Activated CD8-positive, alpha-beta T cell treated with anti-CD3 and anti-CD28 coated beads, Interleukin-2, amount 10 ng/mL, durations not matched to agents 7 days and 5 days (primary cell): ENCODE measurements around the gene RERE. TPM values are rescaled to one million over a fixed set of nuclear protein-coding genes. Genes with fewer than 3 reads are reported as not detected.
"Not testable (repeated sequence)": the region's sequence is repeated elsewhere in the genome, so short reads cannot be mapped to it uniquely, and the experiment has no call there.

Experiments used
- ATAC-seq: fragments of 150-1000 bp; cut with Tn5 transposase; one replicate; pipeline ENCODE4 v1.10.0; 2021; ENCODE audit warnings: moderate library complexity
- CTCF ChIA-PET: fragments of 350-600 bp; sonication (Branson Sonifier 250); formaldehyde crosslinking; loops from one replicate; lab custom pipeline; 2021; ENCODE audit warnings: antibody characterized with exemption; lab: Charles Lee
- POLR2A ChIA-PET: fragments of 350-600 bp; sonication (Branson Sonifier 250); formaldehyde crosslinking; loops from one replicate; lab custom pipeline; 2021; ENCODE audit warnings: antibody characterized with exemption; lab: Charles Lee
- DNase-seq: peaks from one replicate; pipeline ENCODE4 v3.0.0-alpha.2; 2020
- H3K27ac Mint-ChIP-seq: one replicate; pipeline ENCODE4 v1.8.0; 2021; ENCODE audit warnings: mild to moderate bottlenecking, mixed read lengths
- H3K27me3 Mint-ChIP-seq: one replicate; pipeline ENCODE4 v1.8.0; 2021; ENCODE audit warnings: low read depth, mixed read lengths
- H3K36me3 Mint-ChIP-seq: one replicate; pipeline ENCODE4 v1.8.0; 2021; ENCODE audit warnings: low read depth, mixed read lengths
- H3K4me1 Mint-ChIP-seq: one replicate; pipeline ENCODE4 v1.8.0; 2021; ENCODE audit warnings: low read depth, mixed read lengths
- H3K4me3 Mint-ChIP-seq: one replicate; pipeline ENCODE4 v1.8.0; 2021; ENCODE audit warnings: mild to moderate bottlenecking, mixed read lengths
- H3K9me3 Mint-ChIP-seq: one replicate; pipeline ENCODE4 v1.8.0; 2022; ENCODE audit warnings: mixed read lengths; ENCODE audit not compliant: insufficient read depth
- total RNA-seq, 2 experiments: library from RNA; stranded (reverse); gene quantifications; one replicate each; pipeline ENCODE4 v1.2.3, GENCODE V29; 2021

RERE gene
- total RNA-seq, 2 experiments from 2014 or later = 37.4 to 44.7 TPM

DNA sequence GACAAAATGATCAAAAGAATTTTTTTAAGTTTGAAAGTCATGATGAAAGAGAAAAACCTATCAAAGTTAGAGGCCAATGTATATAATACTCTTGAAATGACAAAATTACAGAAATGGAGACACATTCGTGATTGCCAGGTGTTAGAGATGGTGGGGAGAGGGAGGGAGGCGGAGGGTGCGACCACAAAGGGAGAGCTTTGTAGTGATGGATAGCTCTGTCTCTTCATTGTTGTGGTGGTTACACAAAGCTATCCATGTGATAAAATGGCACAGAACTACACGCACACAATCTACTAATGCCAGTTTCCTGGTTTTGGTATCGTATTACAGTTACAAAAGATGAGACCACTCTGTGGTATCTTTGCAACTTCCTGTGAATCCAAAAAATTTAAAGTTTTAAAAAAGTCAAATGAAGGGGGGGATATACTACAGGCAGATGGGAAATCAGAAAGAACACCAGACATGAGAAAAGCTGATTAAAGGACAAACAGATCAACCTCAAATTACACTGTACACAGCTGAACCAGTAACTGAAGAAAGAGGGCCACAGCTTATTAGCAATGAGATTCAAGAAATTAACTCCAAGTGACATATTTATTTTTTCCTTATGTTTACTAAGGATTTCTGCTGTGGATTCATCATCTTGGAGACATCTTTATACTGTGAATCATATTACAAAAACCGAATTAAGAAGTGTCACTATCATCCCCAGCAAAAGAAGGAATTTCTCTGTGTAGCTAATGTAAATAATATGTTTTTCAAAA lies 300.5 kb downstream of the RERE start:
- POLR2A ChIA-PET = interaction anchor here (1.1 kb wide), 1 partner anchor 8 kb away, joined by 4 read pairs; no protein-coding TSS in a partner anchor
- DNase-seq (no peak), ATAC-seq (peak; percentile 67)
- Mint-ChIP-seq H3K27ac (peak overlapping the region; percentile 71), H3K4me1 (peaks cover 40% of the 10 kb centered on the region), H3K36me3 (peaks cover 5% of the 10 kb centered on the region), H3K9me3 (no peaks in the 10 kb centered on the region), H3K27me3 (no peaks in the 10 kb centered on the region), H3K4me3 (no peak overlapping the region)
- CTCF ChIA-PET = interaction anchor here (0.5 to 1.3 kb wide), 7 partner anchors 9 to 332 kb away, joined by 3 to 7 read pairs (median 4); no protein-coding TSS in a partner anchor

DNA sequence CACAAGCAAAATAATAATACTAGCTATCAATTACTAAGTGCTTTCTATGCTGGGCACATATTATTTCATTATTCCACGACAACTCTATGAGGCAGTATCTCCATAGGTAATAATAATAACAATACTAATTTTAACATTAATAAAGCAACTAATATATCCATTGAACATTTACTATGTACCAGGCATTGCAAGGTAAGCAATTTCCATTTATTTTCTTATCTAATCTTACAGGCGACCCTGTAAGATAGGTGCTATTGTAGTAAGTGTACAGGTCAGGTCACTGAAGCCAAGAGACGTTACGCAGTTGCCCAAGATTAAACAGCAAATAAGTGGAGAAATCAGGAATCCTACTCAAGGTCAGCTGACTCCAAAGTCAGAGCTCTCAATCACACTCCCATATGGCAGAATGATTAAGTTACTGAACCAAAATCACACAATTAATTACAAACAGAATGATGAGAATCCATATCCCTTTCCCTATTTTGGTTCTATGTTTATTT lies 301.1 kb downstream of the RERE start:
- no peak for ATAC-seq
- POLR2A ChIA-PET = no interaction called here
- Mint-ChIP-seq H3K27ac (peak overlapping the region; percentile 71), H3K4me1 (peaks cover 43% of the 10 kb centered on the region), H3K36me3 (peaks cover 4% of the 10 kb centered on the region), H3K27me3 (no peaks in the 10 kb centered on the region), H3K9me3 (no peaks in the 10 kb centered on the region), H3K4me3 (no peak overlapping the region)
- CTCF ChIA-PET = interaction anchor here (1.0 to 1.3 kb wide), 4 partner anchors 9 to 332 kb away, joined by 4 to 7 read pairs (median 4); no protein-coding TSS in a partner anchor
- no peak for DNase-seq

DNA sequence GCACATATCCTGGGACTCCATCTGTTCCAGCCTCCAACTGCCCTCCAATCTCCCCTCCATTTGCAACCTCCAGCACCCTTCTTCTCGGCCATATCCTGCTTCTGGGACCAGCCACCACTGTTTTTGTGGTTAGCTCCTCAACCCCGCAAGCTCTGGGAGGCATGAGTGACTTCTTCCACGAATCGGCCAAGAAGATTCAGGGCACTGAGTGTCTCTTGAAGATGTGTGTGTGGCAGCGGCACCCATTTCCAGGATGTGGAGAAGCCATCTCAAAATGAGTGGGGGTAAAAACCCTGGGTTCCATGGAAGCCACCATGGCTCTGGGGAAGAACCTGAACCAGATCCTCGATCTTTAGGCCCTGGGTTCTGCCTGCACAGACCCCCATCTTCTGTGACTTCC lies 304.9 kb downstream of the RERE start:
- no peak overlapping the region for H3K4me3 Mint-ChIP-seq

DNA sequence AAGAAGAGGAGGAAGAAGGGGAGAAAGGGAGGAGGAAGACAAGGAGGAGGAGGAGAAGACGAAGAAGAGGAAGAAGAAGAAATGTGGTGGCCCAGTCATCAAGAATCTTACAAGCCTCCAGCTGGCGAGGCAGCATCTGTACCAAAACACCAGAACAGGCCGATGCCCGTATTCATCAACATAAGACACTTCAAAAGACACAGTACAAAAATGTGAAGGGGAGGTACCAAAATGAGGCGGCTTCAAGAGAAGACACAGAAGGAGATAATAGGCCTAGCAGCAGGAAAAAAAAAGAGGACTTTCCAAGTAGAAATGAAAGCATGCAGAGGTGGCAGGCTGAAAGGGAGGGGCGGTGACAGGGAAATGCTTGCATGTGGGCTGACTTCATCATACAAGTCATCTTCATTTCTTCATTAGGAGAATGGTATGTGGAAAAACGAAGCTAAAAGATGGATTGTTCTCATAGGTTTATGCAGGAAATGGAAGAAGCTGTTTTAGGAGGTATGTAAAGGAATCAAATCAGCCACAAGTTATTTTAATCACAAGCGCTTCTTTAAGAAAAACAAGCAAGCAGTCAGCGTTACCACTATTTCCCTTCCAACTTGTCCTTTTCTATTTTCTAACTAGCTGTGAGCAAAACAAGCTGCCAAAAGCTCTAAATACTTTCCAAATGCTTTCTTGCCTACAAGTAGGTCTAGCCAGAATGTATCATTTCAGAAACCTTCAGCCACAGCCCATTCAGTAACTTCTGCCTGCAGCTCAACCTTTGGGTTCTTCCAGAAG lies 307.2 kb downstream of the RERE start:
- DNase-seq (peak; percentile 45), ATAC-seq (peak; percentile 75)
- Mint-ChIP-seq H3K27me3 (no peaks in the 10 kb centered on the region), H3K9me3 (no peaks in the 10 kb centered on the region), H3K4me3 (peak overlapping the region; percentile 61), H3K36me3 (peaks cover 12% of the 10 kb centered on the region), H3K27ac (peak overlapping the region; percentile 82), H3K4me1 (peaks cover 34% of the 10 kb centered on the region)
- POLR2A ChIA-PET = interaction anchor here (0.7 to 1.3 kb wide), 3 partner anchors 15 to 49 kb away, joined by 4 read pairs; no protein-coding TSS in a partner anchor
- CTCF ChIA-PET = interaction anchor here (0.7 to 2.0 kb wide), 9 partner anchors 12 to 534 kb away, joined by 3 to 8 read pairs (median 4); no protein-coding TSS in a partner anchor

More for the DNA sequence above, 304.9 kb downstream of the RERE start:
- no peak for ATAC-seq
- ChIA-PET CTCF (no interaction called here), POLR2A (interaction anchor here (1.0 kb wide), 1 partner anchor 11 kb away, joined by 5 read pairs; no protein-coding TSS in a partner anchor)
- no peaks in the 10 kb centered on the region for H3K27me3 Mint-ChIP-seq
- peak overlapping the region; percentile 44 for H3K27ac Mint-ChIP-seq
- H3K4me1 Mint-ChIP-seq = peaks cover 52% of the 10 kb centered on the region
- DNase-seq = no peak
- H3K36me3 Mint-ChIP-seq = peaks cover 7% of the 10 kb centered on the region
- H3K9me3 Mint-ChIP-seq = no peaks in the 10 kb centered on the region

DNA sequence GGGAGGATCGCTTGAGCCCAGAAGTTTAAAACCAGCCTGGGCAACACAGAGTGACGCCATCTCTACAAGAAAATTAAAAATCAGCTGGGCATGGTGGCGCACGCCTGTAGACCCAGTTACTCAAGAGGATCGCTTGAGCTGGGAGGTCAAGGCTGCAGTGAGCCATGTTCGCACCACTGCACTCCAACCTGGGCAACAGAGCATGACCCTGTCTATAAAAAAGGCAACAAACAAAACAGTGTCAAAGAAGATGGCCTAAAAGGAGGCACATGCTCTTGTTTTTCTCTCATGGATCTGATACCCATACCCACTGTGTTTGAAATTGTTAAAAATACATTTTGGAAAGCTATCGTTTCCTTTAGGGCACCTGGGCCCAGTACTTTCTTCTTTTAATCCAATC lies 307.9 kb downstream of the RERE start:
- ChIA-PET POLR2A (interaction anchor here (0.8 kb wide), 1 partner anchor 15 kb away, joined by 4 read pairs; no protein-coding TSS in a partner anchor), CTCF (interaction anchor here (0.9 to 2.0 kb wide), 2 partner anchors 37 to 52 kb away, joined by 3 to 8 read pairs; no protein-coding TSS in a partner anchor)
- Mint-ChIP-seq H3K27me3 (no peaks in the 10 kb centered on the region), H3K36me3 (peaks cover 12% of the 10 kb centered on the region), H3K27ac (peak overlapping the region; percentile 82), H3K9me3 (no peaks in the 10 kb centered on the region), H3K4me1 (peaks cover 34% of the 10 kb centered on the region), H3K4me3 (peak overlapping the region; percentile 61)
- ATAC-seq (no peak), DNase-seq (no peak)

DNA sequence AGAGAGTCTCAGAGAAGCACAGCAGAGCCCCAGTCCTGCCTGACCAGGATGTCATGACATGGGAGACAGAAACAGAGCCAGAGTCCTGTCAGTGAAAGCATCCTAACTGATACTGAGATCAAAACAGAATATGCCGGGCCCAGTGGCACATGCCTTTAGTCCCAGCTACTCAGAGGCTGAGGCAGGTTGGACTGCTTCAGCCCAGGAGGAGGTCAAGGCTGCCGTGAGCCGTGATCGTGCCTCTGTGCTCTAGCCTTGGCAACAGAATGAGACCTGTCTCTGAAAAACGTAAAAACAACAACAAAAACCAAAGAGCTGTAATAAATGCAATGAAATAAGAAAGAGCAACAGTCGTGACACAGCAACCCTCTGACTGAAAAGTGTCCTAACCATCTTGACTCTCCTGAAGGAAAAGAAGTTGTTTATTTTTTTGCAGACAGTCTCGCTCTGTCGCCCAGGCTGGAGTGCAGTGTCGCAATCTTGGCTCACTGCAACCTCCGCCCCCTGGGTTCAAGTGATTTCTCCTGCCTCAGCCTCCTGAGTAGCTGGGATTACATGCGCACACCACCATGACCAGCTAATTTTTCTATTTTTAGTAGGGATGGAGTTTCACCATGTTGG lies 310.3 kb downstream of the RERE start:
- no peaks in the 10 kb centered on the region for H3K9me3 Mint-ChIP-seq
- POLR2A ChIA-PET = interaction anchor here (1.2 kb wide), 1 partner anchor 342 kb away, joined by 4 read pairs; no protein-coding TSS in a partner anchor
- H3K27me3 Mint-ChIP-seq = no peaks in the 10 kb centered on the region
- CTCF ChIA-PET = interaction anchor here (1.2 kb wide), 1 partner anchor 98 kb away, joined by 3 read pairs; no protein-coding TSS in a partner anchor
- H3K36me3 Mint-ChIP-seq = peaks cover 10% of the 10 kb centered on the region
- ATAC-seq (no peak), DNase-seq (no peak)
- H3K4me1 Mint-ChIP-seq = peaks cover 24% of the 10 kb centered on the region
- no peak overlapping the region for H3K27ac Mint-ChIP-seq
- no peak overlapping the region for H3K4me3 Mint-ChIP-seq

DNA sequence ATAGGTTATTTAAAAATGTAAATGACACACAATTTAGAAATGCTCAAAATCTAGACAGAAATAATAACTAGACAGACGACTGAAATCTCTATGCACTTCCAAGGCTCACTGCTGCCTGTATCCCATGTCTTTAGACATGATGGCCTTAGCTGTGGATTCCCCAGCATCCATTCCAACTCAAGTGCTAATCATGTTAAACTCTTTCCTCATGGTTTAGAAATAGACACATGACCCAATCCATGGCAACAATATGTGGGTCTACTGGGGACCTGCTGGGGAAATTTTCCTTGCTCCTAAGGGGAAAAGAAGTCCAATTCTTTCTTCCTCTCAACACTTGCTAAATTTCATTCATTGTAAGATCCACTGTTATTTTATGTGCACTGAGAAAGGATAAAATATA lies 311.0 kb downstream of the RERE start:
- POLR2A ChIA-PET = interaction anchor here (1.2 kb wide), 1 partner anchor 343 kb away, joined by 4 read pairs; no protein-coding TSS in a partner anchor
- CTCF ChIA-PET = no interaction called here
- DNase-seq = no peak
- H3K36me3 Mint-ChIP-seq = peaks cover 10% of the 10 kb centered on the region
- no peaks in the 10 kb centered on the region for H3K27me3 Mint-ChIP-seq
- peaks cover 21% of the 10 kb centered on the region for H3K4me1 Mint-ChIP-seq
- H3K27ac Mint-ChIP-seq = no peak overlapping the region
- H3K9me3 Mint-ChIP-seq = no peaks in the 10 kb centered on the region
- no peak overlapping the region for H3K4me3 Mint-ChIP-seq
- ATAC-seq = no peak

DNA sequence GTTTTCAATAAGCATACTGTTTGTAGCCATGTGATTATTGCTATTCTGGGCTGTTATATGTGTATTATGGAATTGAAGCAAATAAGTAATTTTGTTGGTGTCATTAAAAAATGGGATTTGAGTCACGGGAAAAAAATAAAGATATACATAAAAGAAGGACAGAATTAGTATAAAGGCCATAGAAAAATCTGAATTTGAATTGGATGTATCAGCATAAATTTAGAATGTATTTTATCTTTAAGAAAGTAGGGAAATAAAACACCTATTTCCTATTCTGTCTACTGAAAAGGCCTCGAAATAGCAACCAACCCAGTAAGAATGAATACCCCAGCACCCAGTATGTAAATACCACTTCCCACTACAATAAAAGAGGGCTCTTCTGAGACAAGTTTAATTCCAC lies 313.6 kb downstream of the RERE start:
- H3K9me3 Mint-ChIP-seq = no peaks in the 10 kb centered on the region
- H3K36me3 Mint-ChIP-seq = peaks cover 13% of the 10 kb centered on the region
- ChIA-PET CTCF (no interaction called here), POLR2A (no interaction called here)
- H3K27me3 Mint-ChIP-seq = no peaks in the 10 kb centered on the region
- DNase-seq (no peak), ATAC-seq (no peak)
- no peaks in the 10 kb centered on the region for H3K4me1 Mint-ChIP-seq
- H3K4me3 Mint-ChIP-seq = no peak overlapping the region
- no peak overlapping the region for H3K27ac Mint-ChIP-seq

DNA sequence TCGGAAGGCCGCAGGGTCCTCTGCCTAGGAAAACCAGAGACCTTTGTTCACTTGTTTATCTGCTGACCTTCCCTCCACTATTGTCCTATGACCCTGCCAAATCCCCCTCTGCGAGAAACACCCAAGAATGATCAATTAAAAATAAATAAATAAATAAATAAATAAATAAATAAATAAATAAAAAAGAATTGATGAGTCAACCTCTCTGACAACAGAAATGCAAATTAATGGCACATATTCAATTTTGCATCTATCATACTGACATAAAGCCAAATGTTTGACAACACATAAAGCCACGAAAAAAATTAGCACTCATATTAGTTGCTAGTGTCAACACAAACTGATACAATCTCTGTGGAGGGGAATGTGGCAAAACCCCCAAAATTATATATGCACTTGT lies 314.5 kb downstream of the RERE start:
- ATAC-seq, DNase-seq, H3K4me3 Mint-ChIP-seq, H3K4me1 Mint-ChIP-seq, H3K9me3 Mint-ChIP-seq, H3K27me3 Mint-ChIP-seq, H3K27ac Mint-ChIP-seq, POLR2A ChIA-PET: not testable (repeated sequence)
- H3K36me3 Mint-ChIP-seq = peaks cover 11% of the 10 kb centered on the region
- CTCF ChIA-PET = interaction anchor here (0.6 kb wide), 1 partner anchor 130 kb away, joined by 3 read pairs; no protein-coding TSS in a partner anchor

DNA sequence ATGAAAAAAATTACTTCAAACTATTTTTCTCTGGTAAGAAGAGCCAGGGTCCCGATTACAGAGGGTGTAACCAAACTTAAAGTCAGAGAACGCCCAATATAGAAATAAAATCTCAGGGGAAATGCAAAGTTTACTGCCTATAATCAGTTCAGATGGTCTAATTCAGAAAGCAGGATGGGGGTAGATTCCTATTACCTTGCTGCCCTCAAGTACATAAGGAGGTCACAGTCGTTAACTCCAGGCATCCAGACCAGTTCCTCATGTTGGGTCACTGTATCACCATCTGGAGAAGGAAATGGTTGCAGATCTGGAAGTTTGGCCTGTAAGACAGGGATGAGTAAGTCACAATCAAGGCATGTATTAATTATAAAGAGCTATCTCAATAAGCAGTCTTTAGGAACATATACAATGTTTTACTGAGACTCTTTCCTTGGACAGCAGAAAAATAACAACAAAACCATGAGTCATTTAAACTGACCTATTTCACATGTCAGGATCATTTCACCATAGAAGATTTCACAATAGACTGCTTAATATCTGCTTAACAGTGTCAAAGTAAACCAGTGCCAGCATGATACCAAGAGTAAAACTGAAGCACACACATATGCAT lies 320.1 kb downstream of the RERE start:
- ChIA-PET CTCF (interaction anchor here (0.8 kb wide), 1 partner anchor 23 kb away, joined by 3 read pairs; no protein-coding TSS in a partner anchor), POLR2A (no interaction called here)
- Mint-ChIP-seq H3K27me3 (no peaks in the 10 kb centered on the region), H3K9me3 (no peaks in the 10 kb centered on the region), H3K4me1 (peaks cover 13% of the 10 kb centered on the region), H3K4me3 (no peak overlapping the region), H3K36me3 (peaks cover 37% of the 10 kb centered on the region), H3K27ac (no peak overlapping the region)
- DNase-seq (no peak), ATAC-seq (no peak)
